GM10248 (cell line): ENCODE results near the gene PVALEF.

Source experiments
- CTCF ChIA-PET: fragments of 300-600 bp; sonication (Branson Sonifier 250); formaldehyde crosslinking; extraction: SDS; loops from one replicate; lab custom pipeline; 2021; ENCODE audit warnings: antibody characterized with exemption; lab: Yijun Ruan, JAX
- POLR2A ChIA-PET: fragments of 350-650 bp; sonication (Branson Sonifier 250); formaldehyde crosslinking; extraction: SDS; loops from one replicate; lab custom pipeline; 2020; ENCODE audit warnings: antibody characterized with exemption; lab: Yijun Ruan, JAX
- DNase-seq: peaks from one replicate; pipeline ENCODE4 v3.0.0; 2012; ENCODE audit errors: extremely low spot score
- CTCF ChIP-seq: IDR thresholded peaks from 2 replicates; pipeline ENCODE4 v1.5.1; 2012; ENCODE audit warnings: mild to moderate bottlenecking, low read depth; ENCODE audit errors: extremely low read depth, missing control alignments, control extremely low read depth

PVALEF gene

GRCh38 chr17:81160747-81161453 lies 4.4 kb upstream of the PVALEF start:
- DNase-seq: no peak
- no peak for TF ChIP-seq CTCF
- POLR2A ChIA-PET: no interaction called here
- CTCF ChIA-PET: no interaction called here

GRCh38 chr17:81161536-81161935 lies 3.8 kb upstream of the PVALEF start:
- DNase-seq: no peak
- ChIA-PET CTCF (no interaction called here), POLR2A (no interaction called here)
- TF ChIP-seq CTCF: no peak

GRCh38 chr17:81161972-81162371 lies 3.3 kb upstream of the PVALEF start:
- no peak for DNase-seq
- no peak for TF ChIP-seq CTCF
- ChIA-PET POLR2A (no interaction called here), CTCF (no interaction called here)

- ChIA-PET POLR2A (no interaction called here), CTCF (interaction anchor here (1.0 kb wide), 1 partner anchor 37 kb away, joined by 3 read pairs; no protein-coding TSS in a partner anchor)
- no peak for TF ChIP-seq CTCF
- DNase-seq: no peak
Observed at GRCh38 chr17:81162491-81162890, 2.8 kb upstream of the PVALEF start.

GRCh38 chr17:81163051-81163695 lies 2.1 kb upstream of the PVALEF start:
- no peak for DNase-seq
- ChIA-PET CTCF (interaction anchor here (1.0 to 1.6 kb wide), 2 partner anchors 37 to 62 kb away, joined by 3 read pairs; no protein-coding TSS in a partner anchor), POLR2A (no interaction called here)
- no peak for TF ChIP-seq CTCF

GRCh38 chr17:81163703-81164370 lies 1.5 kb upstream of the PVALEF start:
- no peak for DNase-seq
- POLR2A ChIA-PET: no interaction called here
- CTCF ChIA-PET: interaction anchor here (1.0 to 1.6 kb wide), 2 partner anchors 36 to 62 kb away, joined by 3 read pairs; no protein-coding TSS in a partner anchor
- TF ChIP-seq CTCF: no peak
